Measurements from ENCODE around the gene TNRC18.

DNA sequence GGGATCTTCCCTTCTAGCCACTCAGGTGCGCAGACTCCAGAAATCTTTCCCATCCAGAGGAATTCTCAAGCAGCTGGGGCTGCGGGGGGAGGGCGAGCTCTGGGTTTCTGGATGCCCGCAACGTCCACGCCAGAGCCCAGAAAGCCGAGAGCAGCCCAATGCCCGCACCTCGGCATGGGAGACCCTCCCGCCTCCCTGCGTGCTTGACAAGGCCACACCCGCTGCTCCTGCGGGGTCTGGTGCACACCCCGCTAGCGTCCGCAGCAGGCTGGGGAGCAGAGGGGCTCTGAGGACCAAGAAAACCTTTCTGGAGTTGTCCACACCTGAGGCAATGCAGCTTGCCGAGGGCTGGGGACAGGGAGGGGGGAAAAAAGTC lies 74.6 kb downstream of the TNRC18 start:
- TF ChIP-seq, protein P1, sequence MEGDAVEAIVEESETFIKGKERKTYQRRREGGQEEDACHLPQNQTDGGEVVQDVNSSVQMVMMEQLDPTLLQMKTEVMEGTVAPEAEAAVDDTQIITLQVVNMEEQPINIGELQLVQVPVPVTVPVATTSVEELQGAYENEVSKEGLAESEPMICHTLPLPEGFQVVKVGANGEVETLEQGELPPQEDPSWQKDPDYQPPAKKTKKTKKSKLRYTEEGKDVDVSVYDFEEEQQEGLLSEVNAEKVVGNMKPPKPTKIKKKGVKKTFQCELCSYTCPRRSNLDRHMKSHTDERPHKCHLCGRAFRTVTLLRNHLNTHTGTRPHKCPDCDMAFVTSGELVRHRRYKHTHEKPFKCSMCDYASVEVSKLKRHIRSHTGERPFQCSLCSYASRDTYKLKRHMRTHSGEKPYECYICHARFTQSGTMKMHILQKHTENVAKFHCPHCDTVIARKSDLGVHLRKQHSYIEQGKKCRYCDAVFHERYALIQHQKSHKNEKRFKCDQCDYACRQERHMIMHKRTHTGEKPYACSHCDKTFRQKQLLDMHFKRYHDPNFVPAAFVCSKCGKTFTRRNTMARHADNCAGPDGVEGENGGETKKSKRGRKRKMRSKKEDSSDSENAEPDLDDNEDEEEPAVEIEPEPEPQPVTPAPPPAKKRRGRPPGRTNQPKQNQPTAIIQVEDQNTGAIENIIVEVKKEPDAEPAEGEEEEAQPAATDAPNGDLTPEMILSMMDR (IDR thresholded peaks at IDR 0.05; ENCODE audit: low read length): no peak
- no peak for TF ChIP-seq EZH2 (IDR thresholded peaks at IDR 0.05; ENCODE audit: borderline replicate concordance, low read length)
